22Rv1 (cell line): ENCODE results near the gene SLC29A2.

ENCODE experiments used
- ZFX ChIP-seq: fragments of 450-650 bp; IDR thresholded peaks from 2 replicates; pipeline ENCODE4 v1.6.1; 2017; ENCODE audit warnings: antibody characterized with exemption, borderline replicate concordance
- TF ChIP-seq, protein P1 (sequence below): fragments of 450-650 bp; IDR thresholded peaks from 2 replicates; pipeline ENCODE4 v1.5.1; 2017; ENCODE audit warnings: mild to moderate bottlenecking

DNA sequence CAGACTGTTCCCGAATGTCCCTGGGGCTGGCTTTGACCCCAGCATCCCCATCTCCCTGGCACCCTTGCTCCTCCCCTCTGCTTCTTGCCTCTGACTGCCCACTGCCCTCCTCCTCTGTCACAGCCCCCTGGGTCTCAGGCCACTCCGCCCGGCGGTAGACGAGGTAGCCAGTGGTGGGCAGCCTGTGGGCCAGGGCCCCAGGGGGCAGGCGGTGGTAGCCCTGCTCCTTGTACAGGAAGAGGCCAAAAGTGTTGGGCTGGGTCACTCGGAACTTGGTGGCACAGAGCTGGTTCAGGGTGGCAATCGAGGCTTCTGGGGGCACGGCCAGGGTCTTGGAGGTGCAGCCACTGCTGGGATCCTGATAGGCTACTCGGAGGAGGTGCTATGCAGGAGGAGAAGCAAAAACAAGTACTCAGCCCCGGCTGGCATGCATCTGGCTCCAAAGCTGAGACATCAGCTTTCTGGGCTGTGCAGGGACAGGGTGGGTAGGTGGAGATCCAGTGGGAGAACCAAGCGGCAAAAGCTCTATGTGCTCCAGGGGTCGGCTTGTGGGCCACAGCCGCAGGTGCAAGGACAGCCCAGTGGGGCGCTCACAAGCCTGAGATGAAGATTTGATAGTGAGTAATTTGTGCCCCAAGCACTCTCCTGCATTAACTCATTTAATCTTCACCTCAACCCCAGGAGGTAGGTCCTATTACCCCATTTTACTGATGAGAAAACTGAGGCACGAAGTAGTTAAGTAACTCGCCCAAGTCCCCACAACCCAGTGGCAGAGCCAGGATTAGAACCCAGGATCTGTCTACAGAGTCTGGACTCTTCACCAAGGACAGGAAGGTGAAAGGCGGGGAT lies 39.0 kb downstream of the SLC29A2 start:
- TF ChIP-seq, protein P1, sequence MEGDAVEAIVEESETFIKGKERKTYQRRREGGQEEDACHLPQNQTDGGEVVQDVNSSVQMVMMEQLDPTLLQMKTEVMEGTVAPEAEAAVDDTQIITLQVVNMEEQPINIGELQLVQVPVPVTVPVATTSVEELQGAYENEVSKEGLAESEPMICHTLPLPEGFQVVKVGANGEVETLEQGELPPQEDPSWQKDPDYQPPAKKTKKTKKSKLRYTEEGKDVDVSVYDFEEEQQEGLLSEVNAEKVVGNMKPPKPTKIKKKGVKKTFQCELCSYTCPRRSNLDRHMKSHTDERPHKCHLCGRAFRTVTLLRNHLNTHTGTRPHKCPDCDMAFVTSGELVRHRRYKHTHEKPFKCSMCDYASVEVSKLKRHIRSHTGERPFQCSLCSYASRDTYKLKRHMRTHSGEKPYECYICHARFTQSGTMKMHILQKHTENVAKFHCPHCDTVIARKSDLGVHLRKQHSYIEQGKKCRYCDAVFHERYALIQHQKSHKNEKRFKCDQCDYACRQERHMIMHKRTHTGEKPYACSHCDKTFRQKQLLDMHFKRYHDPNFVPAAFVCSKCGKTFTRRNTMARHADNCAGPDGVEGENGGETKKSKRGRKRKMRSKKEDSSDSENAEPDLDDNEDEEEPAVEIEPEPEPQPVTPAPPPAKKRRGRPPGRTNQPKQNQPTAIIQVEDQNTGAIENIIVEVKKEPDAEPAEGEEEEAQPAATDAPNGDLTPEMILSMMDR, result no peak
- TF ChIP-seq ZFX, result no peak
